D721Med (cell line): ENCODE data around the gene SHC3.

ENCODE experiments used
- DNase-seq: peaks from one replicate; pipeline ENCODE4 v3.0.0; 2011; ENCODE audit warnings: low spot score; ENCODE audit not compliant: insufficient read length
- FAIRE-seq: peaks from 2 replicates; lab custom pipeline; 2011; peaks lifted over from hg19 to GRCh38; lab: Jason Lieb, UNC
- CTCF ChIP-seq: IDR thresholded peaks from 2 replicates; pipeline ENCODE4 v1.5.1; 2012; ENCODE audit warnings: mild to moderate bottlenecking, control low read depth; ENCODE audit not compliant: insufficient read depth; ENCODE audit errors: missing control alignments

SHC3 gene

GRCh38 chr9:89143266-89143665, 35.4 kb downstream of the SHC3 start:
- TF ChIP-seq CTCF, result no peak
- DNase-seq (no peak), FAIRE-seq (no peak)

DNA sequence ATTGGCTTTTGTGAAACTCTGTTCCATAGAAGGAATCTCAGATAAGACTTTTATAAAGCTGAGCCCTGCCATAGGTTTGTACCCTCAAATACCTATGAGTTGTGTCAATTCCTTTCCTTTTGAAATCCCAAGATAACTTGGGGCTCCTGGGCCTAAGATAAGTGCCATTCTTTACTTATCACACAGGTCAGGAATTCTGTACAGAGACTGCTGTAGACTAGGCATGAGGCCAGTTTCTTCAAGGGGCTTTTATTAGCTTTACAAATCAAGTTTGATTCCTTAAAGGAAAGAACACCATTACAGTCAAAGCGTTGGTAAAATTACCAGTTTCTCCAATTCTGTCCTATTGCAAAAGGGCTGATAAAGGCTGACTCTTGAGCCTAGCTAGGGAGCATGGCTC, 39.2 kb downstream of the SHC3 start:
- DNase-seq (no peak), FAIRE-seq (no peak)
- TF ChIP-seq CTCF, result no peak

DNA sequence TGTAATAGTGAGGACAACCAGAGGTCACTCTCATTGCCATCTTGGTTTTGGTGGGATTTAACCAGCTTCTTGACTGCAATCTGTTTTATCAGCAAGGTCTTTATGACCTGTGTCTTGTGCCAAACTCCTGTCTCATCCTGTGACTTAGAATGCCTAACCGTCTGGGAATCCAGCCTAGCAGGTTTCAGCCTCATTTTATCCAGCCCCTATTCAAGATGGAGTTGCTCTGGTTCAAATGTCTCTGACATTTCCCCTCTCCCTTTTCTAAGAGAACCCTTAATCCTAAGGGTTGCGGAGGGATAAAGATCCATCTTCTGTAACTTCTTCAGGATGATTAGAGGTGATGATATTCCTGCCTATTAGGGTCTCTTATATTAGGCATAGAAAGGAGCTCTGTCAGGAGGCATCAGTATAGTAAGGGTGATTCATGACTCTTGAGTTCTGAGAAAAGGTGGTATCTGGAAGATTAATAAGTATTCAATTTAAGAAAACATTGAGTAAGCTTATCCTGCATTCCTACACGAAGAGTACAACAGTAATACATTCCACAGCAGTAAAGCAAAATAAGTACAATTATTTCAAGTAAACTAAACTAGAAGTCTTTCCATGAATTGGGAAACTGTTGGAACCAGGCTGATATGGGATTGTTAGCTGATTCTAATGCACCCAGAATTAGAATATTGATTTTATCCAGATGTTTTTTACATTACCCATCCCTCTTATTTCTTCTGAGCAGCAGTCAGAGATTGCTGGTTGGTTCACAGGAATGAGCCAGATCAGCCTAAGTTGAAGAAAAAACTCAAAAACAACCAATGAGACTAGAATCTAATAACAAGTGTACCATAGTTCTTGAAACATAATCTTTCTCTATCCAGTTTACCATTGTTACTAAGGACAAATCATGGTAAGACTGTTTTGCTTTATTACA, 39.9 kb downstream of the SHC3 start:
- TF ChIP-seq CTCF, result no peak
- DNase-seq, result no peak
- no peak for FAIRE-seq

- FAIRE-seq (no peak), DNase-seq (no peak)
- TF ChIP-seq CTCF, result no peak
Observed at GRCh38 chr9:89137542-89138462, 40.8 kb downstream of the SHC3 start.

- DNase-seq, result no peak
- no peak for FAIRE-seq
- no peak for TF ChIP-seq CTCF
Observed at GRCh38 chr9:89135591-89136166, 42.9 kb downstream of the SHC3 start.

DNA sequence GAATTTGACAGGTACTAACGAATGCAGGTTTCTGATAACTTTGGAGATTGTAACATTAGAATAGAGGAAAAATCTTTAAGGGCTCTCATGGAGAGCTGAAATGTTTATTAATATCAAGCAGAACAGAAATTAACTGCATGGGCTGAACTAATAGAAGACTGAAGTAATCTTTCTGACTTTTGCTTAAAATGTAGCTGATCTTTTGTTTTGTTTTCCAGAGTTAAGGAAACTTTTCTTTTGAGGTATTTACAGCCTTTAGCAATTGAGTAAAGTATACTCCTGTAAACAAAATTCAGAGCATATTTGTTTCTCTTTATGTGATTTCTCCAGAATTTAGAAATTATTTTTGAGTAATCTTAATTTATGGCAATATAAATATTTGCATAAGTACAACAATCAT, 43.9 kb downstream of the SHC3 start:
- FAIRE-seq (no peak), DNase-seq (no peak)
- TF ChIP-seq CTCF, result no peak
